GM12878 (cell line): ENCODE data around the gene STRN4. TPM values are rescaled to one million over a fixed set of nuclear protein-coding genes. Genes with fewer than 3 reads are reported as not detected.

ENCODE experiments used
- ATAC-seq: fragments of 200-7000 bp; cut with Tn5 transposase; 3 replicates; pipeline ENCODE4 v1.9.1; 2020; ENCODE audit warnings: mild to moderate bottlenecking, moderate library complexity
- BruUV-seq: library from RNA; stranded (reverse); fragments of 400-500 nt; replicated peaks from 2 replicates; lab custom pipeline; 2021; lab: Mats Ljungman, UMichigan
- CTCF ChIA-PET: fragments of 300-600 bp; sonication (Branson Sonifier 250); formaldehyde crosslinking; extraction: SDS; loops from one replicate; lab custom pipeline; 2021; ENCODE audit warnings: inconsistent platforms; lab: Yijun Ruan, JAX
- POLR2A ChIA-PET: fragments of 350-600 bp; formaldehyde crosslinking; extraction: SDS; loops from one replicate; lab custom pipeline; 2021; ENCODE audit warnings: inconsistent platforms; lab: Charles Lee
- RAD21 ChIA-PET: fragments of 300-600 bp; sonication (Branson Sonifier 250); formaldehyde crosslinking; loops from one replicate; lab custom pipeline; 2023; ENCODE audit warnings: antibody characterized with exemption; ENCODE audit not compliant: unreplicated experiment; lab: Charles Lee
- SMC1A ChIA-PET: fragments of 300-600 bp; sonication (Branson Sonifier 250); formaldehyde crosslinking; loops from one replicate; lab custom pipeline; 2023; ENCODE audit not compliant: unreplicated experiment, uncharacterized antibody; lab: Charles Lee
- DNase-seq: peaks from one replicate; pipeline ENCODE4 v3.0.0-alpha.2; 2011; ENCODE audit warnings: low read depth, low spot score
- FAIRE-seq: peaks from 3 replicates; lab custom pipeline; 2011; peaks lifted over from hg19 to GRCh38; lab: Jason Lieb, UNC
- H2AFZ ChIP-seq: 2 replicates; pipeline ENCODE4 v1.6.0; 2011; ENCODE audit warnings: low read depth, low read length, control low read depth; ENCODE audit not compliant: control insufficient read depth
- H3K27ac ChIP-seq: 2 replicates; pipeline ENCODE4 v1.5.1; 2011; ENCODE audit warnings: control low read depth; ENCODE audit not compliant: control insufficient read depth, insufficient read depth
- H3K27me3 ChIP-seq, 2 experiments: replicated peaks in 1 of 2; 2 replicates each; pipeline versions ENCODE4 v1.6.0 to v1.6.1; 2011; ENCODE audit warnings: low read length in 1 of 2; ENCODE audit not compliant: control insufficient read depth in 2 of 2, insufficient read depth in 2 of 2
- H3K36me3 ChIP-seq, 2 experiments: 2 replicates each; pipeline ENCODE4 v1.5.1; 2011; ENCODE audit warnings: low read length in 1 of 2; ENCODE audit not compliant: control insufficient read depth in 2 of 2, insufficient read depth in 2 of 2
- H3K4me1 ChIP-seq: 2 replicates; pipeline ENCODE4 v1.6.1; 2011; ENCODE audit warnings: mild to moderate bottlenecking, low read length, moderate library complexity, mixed read lengths; ENCODE audit not compliant: control insufficient read depth, insufficient read depth
- H3K4me2 ChIP-seq: 2 replicates; pipeline ENCODE4 v1.6.0; 2011; ENCODE audit warnings: control low read depth; ENCODE audit not compliant: control insufficient read depth, insufficient read depth
- H3K4me3 ChIP-seq: fragments of 200-600 bp; sonication (generic); 2 replicates; pipeline ENCODE4 v1.5.1; 2016
- H3K79me2 ChIP-seq: 2 replicates; pipeline ENCODE4 v1.6.0; 2011; ENCODE audit warnings: low read length; ENCODE audit not compliant: control insufficient read depth, insufficient read depth
- H3K9ac ChIP-seq: 2 replicates; pipeline ENCODE4 v1.8.0; 2011; ENCODE audit warnings: low read length, control low read depth, mixed read lengths; ENCODE audit not compliant: control insufficient read depth, insufficient read depth
- H3K9me3 ChIP-seq: replicated peaks from 3 replicates; pipeline ENCODE4 v1.5.1; 2011; ENCODE audit warnings: mild to moderate bottlenecking, low read length; ENCODE audit not compliant: control insufficient read depth, insufficient read depth
- H4K20me1 ChIP-seq: 2 replicates; pipeline ENCODE4 v1.6.0; 2011; ENCODE audit not compliant: control insufficient read depth, insufficient read depth
- BACH1 ChIP-seq: fragments of 450-650 bp; IDR thresholded peaks from 2 replicates; pipeline ENCODE4 v1.6.1; 2017; ENCODE audit warnings: mild to moderate bottlenecking, borderline replicate concordance
- BCL11A ChIP-seq: IDR thresholded peaks from 2 replicates; pipeline ENCODE4 v1.6.1; 2011; ENCODE audit warnings: low read depth, low read length
- POLR2A ChIP-seq: IDR thresholded peaks from 2 replicates; pipeline ENCODE4 v1.6.1; 2011; ENCODE audit warnings: low read depth, mild to moderate bottlenecking, low read length
- RAD21 ChIP-seq: IDR thresholded peaks from 2 replicates; pipeline ENCODE4 v1.6.1; 2011; ENCODE audit warnings: mild to moderate bottlenecking, low read depth, low read length, moderate library complexity; ENCODE audit not compliant: insufficient read depth
- RUNX3 ChIP-seq: IDR thresholded peaks from 2 replicates; pipeline ENCODE4 v1.6.1; 2012; ENCODE audit warnings: low read length, inconsistent platforms
- SMARCA5 ChIP-seq: fragments of 450-650 bp; IDR thresholded peaks from 2 replicates; pipeline ENCODE4 v1.6.1; 2017; ENCODE audit warnings: mild to moderate bottlenecking
- SMC3 ChIP-seq: IDR thresholded peaks from 2 replicates; pipeline ENCODE4 v1.6.1; 2011; ENCODE audit warnings: low read length, improper control_type of control experiment, borderline replicate concordance
- SREBF1 ChIP-seq: IDR thresholded peaks from 2 replicates; pipeline ENCODE4 v1.6.1; 2012; ENCODE audit warnings: mild to moderate bottlenecking, low read length
- TARDBP ChIP-seq: IDR thresholded peaks from 2 replicates; pipeline ENCODE4 v1.6.1; 2016; ENCODE audit warnings: borderline replicate concordance
- YY1 ChIP-seq: IDR thresholded peaks from 2 replicates; pipeline ENCODE4 v1.6.1; 2011; ENCODE audit warnings: low read depth, mild to moderate bottlenecking, low read length
- WGBS: methylation state at CpG from one replicate; pipeline ENCODE4 v1.1.6; 2016; ENCODE audit warnings: low lambda C conversion rate; ENCODE audit not compliant: insufficient replicate concordance, insufficient coverage; ENCODE audit errors: missing lambda C conversion rate; 5-methylcytosine and 5-hydroxymethylcytosine counted together
- in situ Hi-C: fragments of 300-500 bp; cut with MboI; formaldehyde crosslinking; loops from 9 replicates; pipeline ENCODE4 v1.14.3; 2018; ENCODE audit warnings: mixed read lengths
- intact Hi-C: fragments of 100-400 bp; cut with micrococcal nuclease; formaldehyde crosslinking; loops from one replicate; pipeline ENCODE4 v1.14.2; 2022; ENCODE audit not compliant: unreplicated experiment
- polyA plus RNA-seq, 11 experiments: library from polyadenylated mRNA; depleted of rRNA in 4 of 11; unstranded in 6 of 11; stranded (reverse) in 5 of 11; fragments of >200 nt; fragmentation: Nextera tagmentation in 4 of 11; fragmentation: Illumina TruSeq in 1 of 11; extraction: Ambion mirVana in 4 of 11; extraction: Trizol in 1 of 11; gene quantifications; 1 replicate in 1 of 11; 2 replicates in 10 of 11; pipeline versions ENCODE4 v1.2.1 to v1.2.3, GENCODE V29; 2011 to 2016; ENCODE audit warnings: inconsistent platforms in 2 of 11, missing spikeins in 2 of 11, low read depth in 1 of 11
- total RNA-seq, 4 experiments: library from RNA; depleted of rRNA in 3 of 4; stranded (reverse); fragments of >200 nt in 3 of 4; fragmentation: Illumina TruSeq in 1 of 4; extraction: Trizol in 1 of 4; gene quantifications; 2 replicates each; pipeline versions ENCODE4 v1.2.1 to v1.2.3, GENCODE V29; 2013 to 2021
- TF ChIP-seq, protein P1 (sequence below), 3 experiments: IDR thresholded peaks in 2 of 3; conservative IDR thresholded peaks in 1 of 3; 2 replicates each; pipeline ENCODE4 v1.5.1; 2011; ENCODE audit warnings: low read depth in 3 of 3, low read length in 3 of 3, mild to moderate bottlenecking in 3 of 3, control low read depth in 2 of 3, moderate library complexity in 2 of 3, inconsistent platforms in 1 of 3, mixed read lengths in 1 of 3; ENCODE audit not compliant: control insufficient read depth in 2 of 3, insufficient read depth in 1 of 3; ENCODE audit errors: extremely low read depth in 1 of 3

Gene STRN4
- total and polyA plus RNA-seq, 10 of the 15 experiments (the other 5 are each of a cell fraction or from before 2014, with no cell fraction given): 0.42 to 62.8 (median 22.5) TPM

- Histone ChIP-seq H3K4me1 (no peaks in the 10 kb centered on the region), H3K4me3 (no peak overlapping the region), H4K20me1 (no peaks in the 10 kb centered on the region), H3K4me2 (no peak overlapping the region), H3K9ac (no peak overlapping the region), H3K79me2 (no peaks in the 10 kb centered on the region), H3K27ac (no peak overlapping the region), H2AFZ (no peak overlapping the region), H3K27me3 (no peaks in the 10 kb centered on the region), H3K9me3 (no peaks in the 10 kb centered on the region), H3K36me3 (peaks cover 16 to 36% of the 10 kb centered on the region in 2 experiments)
- peak; percentile 76 for FAIRE-seq
- intact Hi-C loops: loop anchor here (1.0 to 5.0 kb wide), 2 partner anchors 24 to 38 kb away; no protein-coding TSS in a partner anchor
- TF ChIP-seq SREBF1: no peak
- TF ChIP-seq BCL11A: no peak
- TF ChIP-seq RUNX3: peak; percentile 62
- TF ChIP-seq TARDBP: no peak
- TF ChIP-seq BACH1: peak; percentile 29; the same call in 1 of the 2 replicates
- TF ChIP-seq RAD21: peak; percentile 60
- peak; percentile 95 for TF ChIP-seq YY1
- peak; percentile 43; the same call in 1 of the 2 replicates for TF ChIP-seq SMARCA5
- peak; percentile 74; the same call in 1 of the 2 replicates for TF ChIP-seq SMC3
- TF ChIP-seq POLR2A: peak; percentile 51
- TF ChIP-seq, protein P1, sequence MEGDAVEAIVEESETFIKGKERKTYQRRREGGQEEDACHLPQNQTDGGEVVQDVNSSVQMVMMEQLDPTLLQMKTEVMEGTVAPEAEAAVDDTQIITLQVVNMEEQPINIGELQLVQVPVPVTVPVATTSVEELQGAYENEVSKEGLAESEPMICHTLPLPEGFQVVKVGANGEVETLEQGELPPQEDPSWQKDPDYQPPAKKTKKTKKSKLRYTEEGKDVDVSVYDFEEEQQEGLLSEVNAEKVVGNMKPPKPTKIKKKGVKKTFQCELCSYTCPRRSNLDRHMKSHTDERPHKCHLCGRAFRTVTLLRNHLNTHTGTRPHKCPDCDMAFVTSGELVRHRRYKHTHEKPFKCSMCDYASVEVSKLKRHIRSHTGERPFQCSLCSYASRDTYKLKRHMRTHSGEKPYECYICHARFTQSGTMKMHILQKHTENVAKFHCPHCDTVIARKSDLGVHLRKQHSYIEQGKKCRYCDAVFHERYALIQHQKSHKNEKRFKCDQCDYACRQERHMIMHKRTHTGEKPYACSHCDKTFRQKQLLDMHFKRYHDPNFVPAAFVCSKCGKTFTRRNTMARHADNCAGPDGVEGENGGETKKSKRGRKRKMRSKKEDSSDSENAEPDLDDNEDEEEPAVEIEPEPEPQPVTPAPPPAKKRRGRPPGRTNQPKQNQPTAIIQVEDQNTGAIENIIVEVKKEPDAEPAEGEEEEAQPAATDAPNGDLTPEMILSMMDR (IDR thresholded peaks at IDR 0.05 in 2 of 3, conservative IDR thresholded peaks at IDR 0.05 in 1 of 3; ENCODE audit: control insufficient read depth in 2 of 3, extremely low read depth in 1 of 3, insufficient read depth in 1 of 3, low read depth in 3 of 3, low read length in 3 of 3): peak; percentile 90 to 97 (median 90)
- ChIA-PET CTCF (interaction anchor here (0.6 to 6.6 kb wide), 25 partner anchors 10 to 409 kb away, joined by 3 to 78 read pairs (median 6); partner anchors contain the start of genes DACT3, PRKD2 and ZC3H4), RAD21 (interaction anchor here (1.0 to 2.4 kb wide), 6 partner anchors 23 to 49 kb away, joined by 3 to 5 read pairs (median 4); no protein-coding TSS in a partner anchor), POLR2A (no interaction called here), SMC1A (interaction anchor here (0.6 to 5.3 kb wide), 8 partner anchors 10 to 276 kb away, joined by 3 to 21 read pairs (median 3); partner anchors contain the start of gene DACT3)
- in situ Hi-C loops: no loop called here
- 22% methylated on average over 21 of the region's 21 CpGs for WGBS
- ATAC-seq: peak; percentile 98
- no TSS peak for BruUV-seq
- DNase-seq: no peak
Observed at GRCh38 chr19:46704379-46705076, 41.7 kb downstream of the STRN4 start.
